ENCODE data around the gene UBC. TPM values are rescaled to one million over a fixed set of nuclear protein-coding genes. Genes with fewer than 3 reads are reported as not detected.

The UBC gene
- total and polyA plus RNA-seq, 11 donors: 811 to 2,185 (median 1,239) TPM

DNA sequence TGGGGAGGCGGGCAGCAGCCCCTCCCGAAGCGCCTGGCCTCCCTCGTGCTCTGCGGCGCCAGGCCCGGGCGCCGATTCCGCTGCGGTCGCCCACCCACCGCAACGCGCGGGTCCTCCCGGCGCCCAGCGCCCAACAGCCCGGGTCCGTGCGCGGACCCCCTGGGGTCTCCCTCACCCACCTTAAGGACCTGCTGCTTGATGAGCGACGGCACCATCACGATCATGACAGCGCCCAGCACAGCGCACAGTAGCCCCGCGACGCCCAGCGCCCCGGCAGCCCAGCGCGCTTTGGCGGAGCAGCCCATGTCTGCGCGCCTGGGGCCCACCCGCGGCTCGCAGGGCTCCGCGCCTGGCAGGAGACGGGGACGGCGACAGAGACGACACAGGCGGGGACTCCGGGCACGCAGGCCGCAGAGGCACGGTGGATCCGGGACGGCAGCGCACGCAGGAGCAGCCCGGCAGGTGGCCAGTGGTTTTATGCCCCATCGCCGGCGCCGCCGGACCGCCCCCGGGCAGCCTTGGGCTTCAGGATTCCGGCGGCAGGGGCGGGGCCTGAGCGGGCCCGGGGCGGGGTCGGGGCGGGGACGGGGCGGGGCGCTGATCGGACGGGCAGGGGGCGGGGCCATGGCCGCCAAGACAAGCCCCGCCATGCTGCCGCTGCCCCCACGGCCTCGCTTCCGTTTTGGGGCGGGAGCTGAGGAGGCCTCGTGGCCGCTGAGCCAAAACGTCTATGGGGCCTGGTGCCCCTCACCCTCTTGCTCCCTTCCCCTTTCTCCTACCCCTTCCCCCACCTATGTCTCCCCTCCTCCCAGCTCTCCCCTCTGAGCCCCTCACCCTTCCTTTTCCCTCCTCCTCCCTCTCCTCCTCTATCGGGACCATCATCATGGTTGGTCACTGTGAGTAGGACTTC lies 50.8 kb downstream of the UBC start, which contains the start of gene SCARB1:
SCARB1 (minus strand) TSS at position 449 of the 910 bp plus-strand sequence; CDS start at position 305, 144 bp downstream.
- Histone ChIP-seq H3K4me1 (peaks cover 5 to 49% (median 20%) of the 10 kb centered on the region in 12 donors), H3K27ac (peak within 1 kb of the TSS in 7 of 12 donors; percentile 38 to 69 (median 67)), H3K4me3 (peak within 1 kb of the TSS; percentile 64 to 99 (median 81)), H3K9me3 (no peaks in the 10 kb centered on the region), H3K36me3 (no peaks in the 10 kb centered on the region), H3K27me3 (no peaks in the 10 kb centered on the region)
- WGBS, 4 donors: 0 to 1% (median 1%) methylated on average over 25 to 89 of the region's 89 CpGs
- peak; percentile 76 to 94 (median 91) for ATAC-seq
- TF ChIP-seq, protein P1, sequence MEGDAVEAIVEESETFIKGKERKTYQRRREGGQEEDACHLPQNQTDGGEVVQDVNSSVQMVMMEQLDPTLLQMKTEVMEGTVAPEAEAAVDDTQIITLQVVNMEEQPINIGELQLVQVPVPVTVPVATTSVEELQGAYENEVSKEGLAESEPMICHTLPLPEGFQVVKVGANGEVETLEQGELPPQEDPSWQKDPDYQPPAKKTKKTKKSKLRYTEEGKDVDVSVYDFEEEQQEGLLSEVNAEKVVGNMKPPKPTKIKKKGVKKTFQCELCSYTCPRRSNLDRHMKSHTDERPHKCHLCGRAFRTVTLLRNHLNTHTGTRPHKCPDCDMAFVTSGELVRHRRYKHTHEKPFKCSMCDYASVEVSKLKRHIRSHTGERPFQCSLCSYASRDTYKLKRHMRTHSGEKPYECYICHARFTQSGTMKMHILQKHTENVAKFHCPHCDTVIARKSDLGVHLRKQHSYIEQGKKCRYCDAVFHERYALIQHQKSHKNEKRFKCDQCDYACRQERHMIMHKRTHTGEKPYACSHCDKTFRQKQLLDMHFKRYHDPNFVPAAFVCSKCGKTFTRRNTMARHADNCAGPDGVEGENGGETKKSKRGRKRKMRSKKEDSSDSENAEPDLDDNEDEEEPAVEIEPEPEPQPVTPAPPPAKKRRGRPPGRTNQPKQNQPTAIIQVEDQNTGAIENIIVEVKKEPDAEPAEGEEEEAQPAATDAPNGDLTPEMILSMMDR (IDR thresholded peaks at IDR 0.05): peak in 1 of 12 donors; percentile 13
- TF ChIP-seq POLR2A (IDR thresholded peaks at IDR 0.05): peak in 1 of 2 donors; percentile 29
- DNase-seq: peak; percentile 83 to 91 (median 85)
- intact Hi-C loops (cut with DNase I): loop anchor here in 2 of 10 donors (5.0 kb wide), 2 partner anchors 34 to 44 kb away; no protein-coding TSS in a partner anchor

DNA sequence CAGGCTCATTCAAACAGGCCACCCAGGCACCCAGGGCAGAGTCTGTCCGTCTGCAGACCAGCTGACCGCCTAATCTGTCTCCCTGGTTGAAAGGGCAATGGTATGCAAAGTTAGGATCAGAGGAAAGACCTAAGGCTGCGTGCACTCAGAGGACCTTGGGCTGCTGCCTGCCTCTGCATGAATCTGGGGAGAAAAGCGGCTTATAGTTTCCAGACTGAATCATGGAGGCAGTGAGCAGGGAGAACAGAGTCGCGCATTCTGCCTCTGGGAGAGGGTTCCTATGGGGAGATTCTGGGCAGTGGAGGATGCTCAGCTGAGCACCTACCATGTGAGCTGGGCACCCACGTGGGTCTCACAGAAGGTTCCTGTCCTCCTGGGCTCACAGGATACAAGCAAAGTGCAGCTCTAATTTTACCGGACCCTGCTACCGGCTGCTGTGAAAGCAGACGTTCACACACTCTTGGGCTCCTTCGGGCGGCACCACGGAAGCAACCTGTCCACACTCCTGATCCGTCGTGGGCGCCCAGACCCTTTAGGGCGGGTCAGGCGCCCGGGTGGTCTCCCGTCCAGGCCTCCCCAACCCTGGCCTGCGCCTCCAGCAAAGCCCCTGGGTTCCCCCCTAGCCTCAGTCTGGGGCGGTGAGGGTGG lies 51.6 kb downstream of the UBC start:
- Histone ChIP-seq H3K27ac (peak overlapping the region in 6 of 12 donors; percentile 13 to 69 (median 66)), H3K4me1 (peaks cover 5 to 41% (median 20%) of the 10 kb centered on the region in 12 donors), H3K4me3 (peak overlapping the region; percentile 64 to 99 (median 81)), H3K36me3 (no peaks in the 10 kb centered on the region), H3K9me3 (no peaks in the 10 kb centered on the region), H3K27me3 (no peaks in the 10 kb centered on the region)
- no peak for TF ChIP-seq POLR2A (IDR thresholded peaks at IDR 0.05)
- TF ChIP-seq, protein P1 (IDR thresholded peaks at IDR 0.05): no peak
- DNase-seq (no peak), ATAC-seq (peak; percentile 2 to 20 (median 14))
- 22 to 51% (median 23%) methylated on average over 8 to 22 of the region's 22 CpGs for WGBS, 4 donors
- intact Hi-C loops (cut with DNase I): loop anchor here in 2 of 10 donors (5.0 kb wide), 2 partner anchors 34 to 44 kb away; no protein-coding TSS in a partner anchor

DNA sequence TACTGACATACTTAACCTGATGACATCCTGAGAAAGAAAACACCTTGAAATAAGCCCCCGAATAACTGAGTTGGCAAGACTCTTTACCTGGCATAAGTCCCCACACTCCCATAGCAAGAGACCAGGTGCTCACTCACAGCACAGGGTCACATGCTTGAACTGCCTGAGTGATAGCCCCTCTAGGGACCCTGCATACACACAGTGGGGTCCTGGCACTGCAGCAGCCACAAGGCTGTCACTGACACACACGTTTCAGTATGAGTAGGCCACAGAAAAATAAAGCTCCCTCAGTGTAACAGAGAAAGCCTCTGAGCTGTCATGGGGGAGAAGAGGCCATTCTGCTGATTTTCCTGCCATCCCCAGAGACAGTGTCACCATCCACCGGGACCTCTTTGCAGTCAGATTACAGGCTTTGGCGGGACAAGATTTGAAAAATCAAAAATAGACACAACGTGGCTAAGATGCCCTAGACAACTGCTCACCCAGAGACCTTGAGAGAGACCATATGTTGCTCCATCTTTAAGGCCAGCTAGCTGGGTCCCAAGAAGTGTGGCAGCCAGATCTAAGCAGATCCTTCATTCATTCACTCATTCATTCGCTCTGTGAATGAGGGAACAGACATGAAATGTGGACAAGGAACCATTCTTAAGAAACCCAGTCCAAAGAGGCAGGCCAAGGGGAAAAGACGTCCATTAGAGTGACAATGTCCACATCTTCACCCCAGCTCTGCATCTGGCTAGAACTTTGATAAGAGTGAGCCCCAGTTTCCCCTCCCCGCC lies 52.4 kb downstream of the UBC start:
- Histone ChIP-seq H3K9me3 (no peaks in the 10 kb centered on the region), H3K4me1 (peaks cover 5 to 35% (median 20%) of the 10 kb centered on the region in 12 donors), H3K4me3 (peak overlapping the region in 2 of 12 donors; percentile 82 to 99), H3K27me3 (no peaks in the 10 kb centered on the region), H3K27ac (peak overlapping the region in 1 of 12 donors; percentile 12), H3K36me3 (no peaks in the 10 kb centered on the region)
- intact Hi-C loops (cut with DNase I): loop anchor here in 2 of 10 donors (5.0 kb wide), 2 partner anchors 35 to 45 kb away; no protein-coding TSS in a partner anchor
- TF ChIP-seq, protein P1 (IDR thresholded peaks at IDR 0.05): no peak
- TF ChIP-seq POLR2A (IDR thresholded peaks at IDR 0.05): no peak
- whole genome bisulfite sequencing, 4 donors: 58 to 63% (median 61%) methylated on average over 8 of the region's 8 CpGs
- DNase-seq: no peak
- ATAC-seq: no peak

Small RNA genes within 50 kb of the gene (microRNA-seq; reads per million reads assigned to microRNA genes)
- gene MIR5188: 0.51 to 1.5 (median 0.92) reads per million in 4 donors

Other genes starting within 250 kb of the UBC start
- 10 to 100 TPM in 8 of 9 donors, 1 to 10 TPM in 1; 6.9 to 21.7 (median 15.2) TPM for gene SCARB1, start 50.8 kb downstream of the UBC start, total RNA-seq
- 1 to 10 TPM; 8.3 to 8.8 TPM for gene SCARB1, start 50.8 kb downstream of the UBC start, polyA plus RNA-seq
- gene DHX37, start 74.5 kb upstream of the UBC start, total RNA-seq: 10 to 100 TPM in 3 of 9 donors, 1 to 10 TPM in 6; 3.7 to 13.0 (median 7.1) TPM
- gene DHX37, start 74.5 kb upstream of the UBC start, polyA plus RNA-seq: 10 to 100 TPM in 1 of 2 donors, 1 to 10 TPM in 1; 3.6 to 18.7 TPM
- 1 to 10 TPM; 2.0 to 5.3 (median 3.8) TPM for gene BRI3BP, start 79.0 kb upstream of the UBC start, total RNA-seq
- gene BRI3BP, start 79.0 kb upstream of the UBC start, polyA plus RNA-seq: 1 to 10 TPM; 1.1 to 3.5 TPM
- gene AACS, start 150.8 kb upstream of the UBC start, total RNA-seq: 10 to 100 TPM; 10.2 to 19.3 (median 12.4) TPM
- 10 to 100 TPM in 1 of 2 donors, 1 to 10 TPM in 1; 7.4 to 13.9 TPM for gene AACS, start 150.8 kb upstream of the UBC start, polyA plus RNA-seq